Natural killer cell (primary cell): Measurements from ENCODE around the gene ALG14. TPM values are rescaled to one million over a fixed set of nuclear protein-coding genes. Genes with fewer than 3 reads are reported as not detected.

Experiments used
- ATAC-seq, 3 donors: fragments of 150-1000 bp in 2 of 3; fragments of 200-7000 bp in 1 of 3; cut with Tn5 transposase; 1 replicate in 1 of 3; 2 replicates in 2 of 3; pipeline ENCODE4 v1.10.0; 2021; ENCODE audit warnings: mild to moderate bottlenecking in 2 of 3, moderate library complexity in 2 of 3
- DNase-seq, 2 donors: peaks; one replicate each; pipeline versions ENCODE4 v3.0.0 to v3.0.0-alpha.2; 2013 to 2021; ENCODE audit warnings: mixed read lengths in 1 of 2
- H3K27ac ChIP-seq: one replicate; pipeline ENCODE4 v1.5.1; 2013; ENCODE audit warnings: mild to moderate bottlenecking, low read length
- H3K27me3 ChIP-seq: one replicate; pipeline ENCODE4 v1.6.1; 2013; ENCODE audit warnings: low read length; ENCODE audit not compliant: control insufficient read depth, insufficient read depth
- H3K36me3 ChIP-seq: one replicate; pipeline ENCODE4 v1.6.1; 2013; ENCODE audit warnings: low read length; ENCODE audit not compliant: control insufficient read depth, insufficient read depth
- H3K4me1 ChIP-seq: one replicate; pipeline ENCODE4 v1.6.1; 2013; ENCODE audit warnings: low read length; ENCODE audit not compliant: control insufficient read depth, insufficient read depth
- H3K4me3 ChIP-seq: one replicate; pipeline ENCODE4 v1.5.1; 2013; ENCODE audit warnings: low read length
- H3K9me3 ChIP-seq: one replicate; pipeline ENCODE4 v1.6.1; 2013; ENCODE audit warnings: low read length; ENCODE audit not compliant: control insufficient read depth, insufficient read depth
- H3K27ac Mint-ChIP-seq, 2 donors: one replicate each; pipeline ENCODE4 v1.8.0; 2022; ENCODE audit warnings: mild to moderate bottlenecking in 2 of 2, mixed read lengths in 2 of 2, moderate library complexity in 1 of 2
- H3K27me3 Mint-ChIP-seq, 2 donors: one replicate each; pipeline ENCODE4 v1.8.0; 2022; ENCODE audit warnings: low read depth in 2 of 2, mixed read lengths in 2 of 2
- H3K36me3 Mint-ChIP-seq: one replicate; pipeline ENCODE4 v1.8.0; 2022; ENCODE audit warnings: mixed read lengths
- H3K4me1 Mint-ChIP-seq, 2 donors: one replicate each; pipeline ENCODE4 v1.8.0; 2022; ENCODE audit warnings: mixed read lengths in 2 of 2
- H3K4me3 Mint-ChIP-seq: one replicate; pipeline ENCODE4 v1.8.0; 2022; ENCODE audit warnings: mild to moderate bottlenecking, moderate library complexity, mixed read lengths
- H3K9me3 Mint-ChIP-seq, 2 donors: one replicate each; pipeline ENCODE4 v1.8.0; 2022; ENCODE audit warnings: mixed read lengths in 2 of 2
- CTCF ChIP-seq: fragments of 200-600 bp; IDR thresholded peaks from one replicate; pipeline ENCODE4 v1.8.0; 2022; ENCODE audit warnings: antibody characterized with exemption
- WGBS: methylation state at CpG from one replicate; pipeline ENCODE4 v1.1.7; 2013; ENCODE audit warnings: missing lambda C conversion rate; ENCODE audit not compliant: insufficient coverage; 5-methylcytosine and 5-hydroxymethylcytosine counted together
- intact Hi-C: fragments of 100-400 bp; cut with micrococcal nuclease; formaldehyde crosslinking; loops from one replicate; pipeline ENCODE4 v1.14.2; 2022
- total RNA-seq, 4 donors: library from RNA; stranded (reverse); fragments of 120-200 nt in 1 of 4; gene quantifications; one replicate each; pipeline versions ENCODE4 v1.2.3 to v1.2.4, GENCODE V29; 2013 to 2022

The ALG14 gene
- total RNA-seq, 3 donors from 2014 or later (not counting 1 experiment from before 2014, with no cell fraction given) = 0.48 to 2.3 (median 1.1) TPM

- Histone ChIP-seq H3K27me3 (peaks cover 14% of the 10 kb centered on the region), H3K27ac (no peak overlapping the region)
- DNase-seq = peak in 1 of 2 donors; percentile 15
These were observed 145.2 kb downstream of the ALG14 start for GRCh38 chr1:94927405-94928175.

DNA sequence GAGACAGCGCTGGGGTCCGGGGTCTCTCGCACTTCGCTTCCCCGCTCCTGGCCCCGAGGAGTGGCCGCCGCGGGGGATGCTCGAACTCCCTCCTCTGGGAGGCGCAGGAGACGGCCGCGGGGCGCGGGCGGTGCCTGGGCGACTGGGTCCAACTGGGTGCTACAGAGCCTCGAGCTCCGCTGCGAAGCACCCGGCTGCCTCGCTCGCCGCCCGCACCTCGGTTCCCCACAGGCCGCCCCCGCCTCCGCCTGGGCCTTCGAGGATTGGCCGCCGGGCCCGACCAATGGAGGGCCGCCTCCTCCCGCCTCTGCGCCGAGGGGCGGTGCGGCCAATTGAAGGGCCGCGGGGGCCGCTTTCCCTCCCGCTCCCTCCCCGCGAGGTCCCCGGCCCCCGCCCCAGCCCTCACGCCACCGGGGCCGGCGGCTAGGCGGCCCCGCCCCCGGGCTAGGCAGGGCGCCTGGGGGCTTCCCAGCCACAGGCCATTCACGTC lies 145.8 kb downstream of the ALG14 start, which contains the start of gene CNN3:
Gene CNN3 (minus strand): TSS at position 196 of the 490 bp plus-strand sequence. CDS start 216 bp downstream, outside the sequence.
- TF ChIP-seq CTCF = no peak
- H3K27me3 Mint-ChIP-seq = peaks cover 47 to 49% of the 10 kb centered on the region in 2 donors
- H3K36me3 ChIP-seq = no peaks in the 10 kb centered on the region
- peak within 1 kb of the TSS; percentile 33 for H3K4me3 ChIP-seq
- H3K27ac ChIP-seq = no peak within 1 kb of the TSS
- H3K4me1 ChIP-seq = peaks cover 16% of the 10 kb centered on the region
- H3K4me3 Mint-ChIP-seq = peak within 1 kb of the TSS; percentile 90
- no peaks in the 10 kb centered on the region for H3K36me3 Mint-ChIP-seq
- intact Hi-C loops = no loop called here
- no peaks in the 10 kb centered on the region for H3K9me3 Mint-ChIP-seq
- under 1% methylated on average over 57 of the region's 57 CpGs for WGBS
- ATAC-seq (peak; percentile 83 to 85 (median 83)), DNase-seq (peak; percentile 53 to 77)
- H3K9me3 ChIP-seq = no peaks in the 10 kb centered on the region
- H3K4me1 Mint-ChIP-seq = peaks cover 21 to 23% of the 10 kb centered on the region in 2 donors
- H3K27me3 ChIP-seq = peaks cover 14% of the 10 kb centered on the region
- peak within 1 kb of the TSS; percentile 68 to 73 for H3K27ac Mint-ChIP-seq

More at GRCh38 chr1:94927405-94928175, 145.2 kb downstream of the ALG14 start:
- Mint-ChIP-seq H3K4me1 (peaks cover 21 to 23% of the 10 kb centered on the region in 2 donors), H3K27me3 (peaks cover 42 to 49% of the 10 kb centered on the region in 2 donors), H3K9me3 (no peaks in the 10 kb centered on the region), H3K27ac (peak overlapping the region; percentile 68 to 73), H3K36me3 (no peaks in the 10 kb centered on the region), H3K4me3 (peak overlapping the region; percentile 90)
- ATAC-seq = no peak
- intact Hi-C loops = no loop called here
- Histone ChIP-seq H3K9me3 (no peaks in the 10 kb centered on the region), H3K4me1 (peaks cover 16% of the 10 kb centered on the region), H3K4me3 (peak overlapping the region; percentile 12), H3K36me3 (no peaks in the 10 kb centered on the region)
- WGBS = 21% methylated on average over 38 of the region's 40 CpGs
- TF ChIP-seq CTCF = no peak

DNA sequence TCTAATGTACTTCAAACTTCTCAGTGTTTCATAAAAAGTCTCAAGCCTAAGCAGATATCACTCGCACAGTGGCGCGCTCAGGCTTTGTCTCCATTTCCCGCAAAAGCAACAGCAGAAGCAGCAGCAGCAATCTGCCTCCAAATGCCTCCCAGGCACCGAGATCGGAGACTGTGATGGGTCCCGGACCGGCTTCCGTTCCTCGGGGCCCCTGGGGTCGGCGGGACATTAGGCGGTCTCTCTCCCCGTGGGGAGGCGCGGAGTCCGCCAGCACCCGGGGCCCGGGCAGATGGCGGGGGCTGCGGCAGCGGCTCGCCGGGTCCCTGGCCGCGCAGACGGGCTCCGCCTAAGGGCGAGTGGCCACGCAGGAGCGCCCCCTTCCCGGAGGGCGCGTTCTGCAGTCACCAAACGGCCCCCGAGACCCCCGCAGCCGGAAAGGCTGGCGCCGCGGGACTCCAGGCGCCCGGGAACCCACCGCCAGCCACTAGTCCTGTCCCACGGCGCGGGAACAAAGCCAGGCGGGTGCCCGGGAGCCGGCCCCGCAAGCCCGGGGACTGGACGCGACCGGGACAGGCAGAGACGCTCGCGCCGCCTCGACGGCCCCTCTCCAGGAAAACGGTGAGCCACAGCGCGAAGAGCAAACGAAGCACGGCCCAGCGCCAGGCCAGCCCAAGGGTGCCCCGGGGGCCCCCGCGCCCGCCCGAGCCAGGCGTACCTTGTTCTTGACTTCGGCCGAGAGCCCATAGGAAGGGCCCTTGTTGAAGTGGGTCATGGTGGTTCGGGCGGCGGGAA lies 146.4 kb downstream of the ALG14 start:
- DNase-seq = peak; percentile 19 to 43
- peaks cover 16% of the 10 kb centered on the region for H3K4me1 ChIP-seq
- peak overlapping the region; percentile 79 for H3K4me3 Mint-ChIP-seq
- peaks cover 21 to 23% of the 10 kb centered on the region in 2 donors for H3K4me1 Mint-ChIP-seq
- peaks cover 14% of the 10 kb centered on the region for H3K27me3 ChIP-seq
- WGBS = under 1% methylated on average over 78 of the region's 78 CpGs
- ATAC-seq = peak in 2 of 3 donors; percentile 15
- no peaks in the 10 kb centered on the region for H3K36me3 Mint-ChIP-seq
- no peak for TF ChIP-seq CTCF
- intact Hi-C loops = no loop called here
- no peaks in the 10 kb centered on the region for H3K36me3 ChIP-seq
- no peaks in the 10 kb centered on the region for H3K9me3 Mint-ChIP-seq
- peaks cover 53 to 54% of the 10 kb centered on the region in 2 donors for H3K27me3 Mint-ChIP-seq
- H3K27ac ChIP-seq = no peak overlapping the region
- no peaks in the 10 kb centered on the region for H3K9me3 ChIP-seq
- H3K27ac Mint-ChIP-seq = peak overlapping the region in 1 of 2 donors; percentile 33
- peak overlapping the region; percentile 33 for H3K4me3 ChIP-seq
